NOMO-1 treated with DMSO at 0.1 percent for 48 hours (cell line): ENCODE results near the gene MAP3K12.
"Not testable (repeated sequence)": the region's sequence is repeated elsewhere in the genome, so short reads cannot be mapped to it uniquely, and the experiment has no call there.

ENCODE experiments used
- DNase-seq: peaks from one replicate; lab custom pipeline; 2025; ENCODE audit not compliant: unreplicated experiment; lab: John Stamatoyannopoulos, UW

Gene MAP3K12

GRCh38 chr12:53444593-53445325 is 54.5 kb downstream of the MAP3K12 start:
- DNase-seq = not testable (repeated sequence)

- DNase-seq = no peak
Observed at GRCh38 chr12:53443955-53444354, 55.3 kb downstream of the MAP3K12 start.

GRCh38 chr12:53441040-53441833 is 58.0 kb downstream of the MAP3K12 start, which contains the start of gene PRR13:
Gene PRR13 (plus strand): TSS chr12:53441734. CDS start chr12:53442715, 981 bp downstream.
- DNase-seq = peak; percentile 100

- DNase-seq = not testable (repeated sequence)
Observed at GRCh38 chr12:53439582-53439981, 59.7 kb downstream of the MAP3K12 start.

- not testable (repeated sequence) for DNase-seq
Observed at GRCh38 chr12:53435326-53435725, 63.9 kb downstream of the MAP3K12 start.

- DNase-seq = no peak
Observed at GRCh38 chr12:53431187-53431586, 68.1 kb downstream of the MAP3K12 start.

- no peak for DNase-seq
Observed at GRCh38 chr12:53430116-53430515, 69.1 kb downstream of the MAP3K12 start.
